Liver (tissue), 9 donors: Measurements from ENCODE around the gene PTGIS. TPM values are rescaled to one million over a fixed set of nuclear protein-coding genes. Genes with fewer than 3 reads are reported as not detected.

Source experiments
- DNase-seq: peaks from one replicate; pipeline ENCODE4 v3.0.0-alpha.2; 2017; ENCODE audit warnings: low spot score
- H3K27ac ChIP-seq, 2 donors: one replicate each; pipeline ENCODE4 v1.7.0; 2013; ENCODE audit warnings: inconsistent platforms in 2 of 2, low read length in 2 of 2, control low read depth in 1 of 2, low read depth in 1 of 2, mild to moderate bottlenecking in 1 of 2
- H3K27me3 ChIP-seq, 4 donors: one replicate each; pipeline versions ENCODE4 v1.6.1 to v1.7.0; 2013; ENCODE audit warnings: low read length in 3 of 4, inconsistent platforms in 1 of 4, mild to moderate bottlenecking in 1 of 4, moderate library complexity in 1 of 4; ENCODE audit not compliant: control insufficient read depth in 4 of 4, insufficient read depth in 4 of 4
- H3K36me3 ChIP-seq, 4 donors: one replicate each; pipeline versions ENCODE4 v1.6.1 to v1.7.0; 2013; ENCODE audit warnings: low read length in 3 of 4, mild to moderate bottlenecking in 3 of 4, low read depth in 1 of 4, moderate library complexity in 1 of 4; ENCODE audit not compliant: control insufficient read depth in 4 of 4, insufficient read depth in 3 of 4
- H3K4me1 ChIP-seq, 4 donors: one replicate each; pipeline versions ENCODE4 v1.6.1 to v1.7.0; 2013; ENCODE audit warnings: low read length in 3 of 4, mild to moderate bottlenecking in 3 of 4, moderate library complexity in 1 of 4; ENCODE audit not compliant: control insufficient read depth in 4 of 4, insufficient read depth in 4 of 4
- H3K4me3 ChIP-seq, 3 donors: one replicate each; pipeline versions ENCODE4 v1.6.1 to v1.7.0; 2013; ENCODE audit warnings: low read length in 3 of 3, control low read depth in 1 of 3, low read depth in 1 of 3, mild to moderate bottlenecking in 1 of 3
- H3K9ac ChIP-seq, 2 donors: one replicate each; pipeline ENCODE4 v1.7.0; 2013; ENCODE audit warnings: low read length in 2 of 2, mild to moderate bottlenecking in 2 of 2, moderate library complexity in 2 of 2, control low read depth in 1 of 2, low read depth in 1 of 2
- H3K9me3 ChIP-seq, 4 donors: one replicate each; pipeline versions ENCODE4 v1.6.1 to v1.7.0; 2013; ENCODE audit warnings: low read length in 3 of 4; ENCODE audit not compliant: control insufficient read depth in 4 of 4
- ATF3 ChIP-seq: IDR thresholded peaks from 2 replicates; pipeline ENCODE4 v1.6.1; 2016; ENCODE audit warnings: antibody characterized with exemption
- EGR1 ChIP-seq, 2 donors: IDR thresholded peaks; 2 replicates each; pipeline ENCODE4 v1.6.1; 2016 to 2018; ENCODE audit warnings: antibody characterized with exemption in 2 of 2, low read depth in 2 of 2
- FOXA1 ChIP-seq: IDR thresholded peaks from 2 replicates; pipeline ENCODE4 v1.6.1; 2016; ENCODE audit warnings: antibody characterized with exemption
- FOXA2 ChIP-seq: IDR thresholded peaks from 2 replicates; pipeline ENCODE4 v1.6.1; 2016; ENCODE audit warnings: antibody characterized with exemption
- GABPA ChIP-seq, 2 donors: IDR thresholded peaks in 1 of 2; conservative IDR thresholded peaks in 1 of 2; 2 replicates each; pipeline ENCODE4 v1.6.1; 2016; ENCODE audit warnings: antibody characterized with exemption in 2 of 2, mild to moderate bottlenecking in 1 of 2, moderate library complexity in 1 of 2
- HNF4A ChIP-seq, 2 donors: conservative IDR thresholded peaks; 2 replicates each; pipeline ENCODE4 v1.6.1; 2016; ENCODE audit warnings: antibody characterized with exemption in 2 of 2, mild to moderate bottlenecking in 2 of 2
- HNF4G ChIP-seq: IDR thresholded peaks from 2 replicates; pipeline ENCODE4 v1.6.1; 2016; ENCODE audit warnings: antibody characterized with exemption
- MAX ChIP-seq: IDR thresholded peaks from 2 replicates; pipeline ENCODE4 v1.6.1; 2016; ENCODE audit warnings: antibody characterized with exemption
- NR2F2 ChIP-seq: IDR thresholded peaks from 2 replicates; pipeline ENCODE4 v1.6.1; 2016; ENCODE audit warnings: antibody characterized with exemption
- RAD21 ChIP-seq, 2 donors: IDR thresholded peaks; 2 replicates each; pipeline ENCODE4 v1.6.1; 2016; ENCODE audit warnings: antibody characterized with exemption in 2 of 2, mild to moderate bottlenecking in 2 of 2
- REST ChIP-seq: IDR thresholded peaks from 2 replicates; pipeline ENCODE4 v1.6.1; 2016; ENCODE audit warnings: antibody characterized with exemption, mild to moderate bottlenecking
- RXRA ChIP-seq, 2 donors: IDR thresholded peaks; 2 replicates each; pipeline ENCODE4 v1.6.1; 2017 to 2018; ENCODE audit warnings: antibody characterized with exemption in 2 of 2, mild to moderate bottlenecking in 1 of 2
- SP1 ChIP-seq: IDR thresholded peaks from 2 replicates; pipeline ENCODE4 v1.6.1; 2018; ENCODE audit warnings: antibody characterized with exemption, mild to moderate bottlenecking
- TAF1 ChIP-seq: conservative IDR thresholded peaks from 2 replicates; pipeline ENCODE4 v1.6.1; 2016; ENCODE audit warnings: antibody characterized with exemption, mild to moderate bottlenecking
- YY1 ChIP-seq: IDR thresholded peaks from 2 replicates; pipeline ENCODE4 v1.6.1; 2016; ENCODE audit warnings: antibody characterized with exemption, mild to moderate bottlenecking
- ZBTB33 ChIP-seq: IDR thresholded peaks from 2 replicates; pipeline ENCODE4 v1.6.1; 2016; ENCODE audit warnings: antibody characterized with exemption
- WGBS: extraction: QIAGEN DNeasy Blood & Tissue Kit; methylation state at CpG from one replicate; pipeline ENCODE4 v1.1.7; 2013; 5-methylcytosine and 5-hydroxymethylcytosine counted together
- polyA plus RNA-seq, 2 donors: library from polyadenylated mRNA; stranded (reverse) in 1 of 2; unstranded in 1 of 2; fragments of 200-250 nt in 1 of 2; fragments of >200 nt in 1 of 2; fragmentation: Nextera tagmentation in 1 of 2; extraction: Ambion mirVana in 1 of 2; gene quantifications; one replicate each; pipeline versions ENCODE4 v1.2.1 to v1.2.3, GENCODE V29; 2013 to 2015
- total RNA-seq, 2 donors: library from RNA; depleted of rRNA; stranded (reverse); fragments of >200 nt; gene quantifications; one replicate each; pipeline ENCODE4 v1.2.3, GENCODE V29; 2014
- donor health status: healthy.
- donor health status: healthy.
- donor health status: healthy.
- donor health status: healthy.
- donor health status: healthy.

PTGIS gene
- total and polyA plus RNA-seq, 4 donors = 2.2 to 6.3 (median 3.8) TPM

GRCh38 chr20:49496043-49496442 is 71.9 kb downstream of the PTGIS start:
- DNase-seq = no peak
- no peaks in the 10 kb centered on the region for H3K36me3 ChIP-seq
- H3K4me3 ChIP-seq = no peak overlapping the region
- no peak overlapping the region for H3K27ac ChIP-seq
- H3K27me3 ChIP-seq = no peaks in the 10 kb centered on the region
- H3K9me3 ChIP-seq = no peaks in the 10 kb centered on the region
- no peaks in the 10 kb centered on the region for H3K4me1 ChIP-seq
- no peak overlapping the region for H3K9ac ChIP-seq
- TF ChIP-seq MAX (no peak), REST (no peak)
- 85% methylated on average over 4 of the region's 4 CpGs for WGBS

- 32% methylated on average over 1 of the region's 1 CpG for WGBS
- Histone ChIP-seq H3K27ac (no peak overlapping the region), H3K4me1 (no peaks in the 10 kb centered on the region), H3K9ac (no peak overlapping the region), H3K4me3 (no peak overlapping the region), H3K27me3 (no peaks in the 10 kb centered on the region), H3K36me3 (no peaks in the 10 kb centered on the region), H3K9me3 (no peaks in the 10 kb centered on the region)
- TF ChIP-seq HNF4A (conservative IDR thresholded peaks at IDR 0.05) (peak; percentile 30 to 49), TAF1 (no peak), RXRA (IDR thresholded peaks at IDR 0.05) (peak; percentile 33 to 53), ATF3 (no peak), SP1 (peak; percentile 29)
- DNase-seq = no peak
These were observed 77.2 kb downstream of the PTGIS start for GRCh38 chr20:49490689-49491088.

GRCh38 chr20:49489688-49490087 is 78.2 kb downstream of the PTGIS start:
- no peak overlapping the region for H3K9ac ChIP-seq
- H3K27me3 ChIP-seq = no peaks in the 10 kb centered on the region
- peaks cover 0 to 3% (median 0%) of the 10 kb centered on the region in 4 donors for H3K4me1 ChIP-seq
- H3K27ac ChIP-seq = no peak overlapping the region
- H3K9me3 ChIP-seq = no peaks in the 10 kb centered on the region
- WGBS = 89% methylated on average over 5 of the region's 5 CpGs
- no peak overlapping the region for H3K4me3 ChIP-seq
- DNase-seq = no peak
- H3K36me3 ChIP-seq = no peaks in the 10 kb centered on the region
- no peak for TF ChIP-seq HNF4G
- TF ChIP-seq ZBTB33 = no peak
- no peak for TF ChIP-seq SP1
- no peak for TF ChIP-seq HNF4A (conservative IDR thresholded peaks at IDR 0.05)
- TF ChIP-seq REST = no peak
- no peak for TF ChIP-seq ATF3
- TF ChIP-seq RAD21 (IDR thresholded peaks at IDR 0.05) = no peak
- no peak for TF ChIP-seq GABPA (IDR thresholded peaks at IDR 0.05 in 1 of 2, conservative IDR thresholded peaks at IDR 0.05 in 1 of 2)
- no peak for TF ChIP-seq TAF1
- TF ChIP-seq EGR1 (IDR thresholded peaks at IDR 0.05; ENCODE audit: low read depth in 2 of 2) = no peak
- TF ChIP-seq YY1 = no peak
- no peak for TF ChIP-seq FOXA2
- no peak for TF ChIP-seq MAX
- TF ChIP-seq FOXA1 = no peak
- no peak for TF ChIP-seq RXRA (IDR thresholded peaks at IDR 0.05)
- TF ChIP-seq NR2F2 = no peak
